ENCODE results near the gene PGRMC2. TPM values are rescaled to one million over a fixed set of nuclear protein-coding genes. Genes with fewer than 3 reads are reported as not detected.

The PGRMC2 gene
- total and polyA plus RNA-seq, 2 of the 8 experiments (the other 6 are each of a cell fraction or from before 2014, with no cell fraction given) = 9.5 to 85.3 TPM

GRCh38 chr4:128277856-128278255 is 9.8 kb downstream of the PGRMC2 start (continued):
- TF ChIP-seq, protein P1, sequence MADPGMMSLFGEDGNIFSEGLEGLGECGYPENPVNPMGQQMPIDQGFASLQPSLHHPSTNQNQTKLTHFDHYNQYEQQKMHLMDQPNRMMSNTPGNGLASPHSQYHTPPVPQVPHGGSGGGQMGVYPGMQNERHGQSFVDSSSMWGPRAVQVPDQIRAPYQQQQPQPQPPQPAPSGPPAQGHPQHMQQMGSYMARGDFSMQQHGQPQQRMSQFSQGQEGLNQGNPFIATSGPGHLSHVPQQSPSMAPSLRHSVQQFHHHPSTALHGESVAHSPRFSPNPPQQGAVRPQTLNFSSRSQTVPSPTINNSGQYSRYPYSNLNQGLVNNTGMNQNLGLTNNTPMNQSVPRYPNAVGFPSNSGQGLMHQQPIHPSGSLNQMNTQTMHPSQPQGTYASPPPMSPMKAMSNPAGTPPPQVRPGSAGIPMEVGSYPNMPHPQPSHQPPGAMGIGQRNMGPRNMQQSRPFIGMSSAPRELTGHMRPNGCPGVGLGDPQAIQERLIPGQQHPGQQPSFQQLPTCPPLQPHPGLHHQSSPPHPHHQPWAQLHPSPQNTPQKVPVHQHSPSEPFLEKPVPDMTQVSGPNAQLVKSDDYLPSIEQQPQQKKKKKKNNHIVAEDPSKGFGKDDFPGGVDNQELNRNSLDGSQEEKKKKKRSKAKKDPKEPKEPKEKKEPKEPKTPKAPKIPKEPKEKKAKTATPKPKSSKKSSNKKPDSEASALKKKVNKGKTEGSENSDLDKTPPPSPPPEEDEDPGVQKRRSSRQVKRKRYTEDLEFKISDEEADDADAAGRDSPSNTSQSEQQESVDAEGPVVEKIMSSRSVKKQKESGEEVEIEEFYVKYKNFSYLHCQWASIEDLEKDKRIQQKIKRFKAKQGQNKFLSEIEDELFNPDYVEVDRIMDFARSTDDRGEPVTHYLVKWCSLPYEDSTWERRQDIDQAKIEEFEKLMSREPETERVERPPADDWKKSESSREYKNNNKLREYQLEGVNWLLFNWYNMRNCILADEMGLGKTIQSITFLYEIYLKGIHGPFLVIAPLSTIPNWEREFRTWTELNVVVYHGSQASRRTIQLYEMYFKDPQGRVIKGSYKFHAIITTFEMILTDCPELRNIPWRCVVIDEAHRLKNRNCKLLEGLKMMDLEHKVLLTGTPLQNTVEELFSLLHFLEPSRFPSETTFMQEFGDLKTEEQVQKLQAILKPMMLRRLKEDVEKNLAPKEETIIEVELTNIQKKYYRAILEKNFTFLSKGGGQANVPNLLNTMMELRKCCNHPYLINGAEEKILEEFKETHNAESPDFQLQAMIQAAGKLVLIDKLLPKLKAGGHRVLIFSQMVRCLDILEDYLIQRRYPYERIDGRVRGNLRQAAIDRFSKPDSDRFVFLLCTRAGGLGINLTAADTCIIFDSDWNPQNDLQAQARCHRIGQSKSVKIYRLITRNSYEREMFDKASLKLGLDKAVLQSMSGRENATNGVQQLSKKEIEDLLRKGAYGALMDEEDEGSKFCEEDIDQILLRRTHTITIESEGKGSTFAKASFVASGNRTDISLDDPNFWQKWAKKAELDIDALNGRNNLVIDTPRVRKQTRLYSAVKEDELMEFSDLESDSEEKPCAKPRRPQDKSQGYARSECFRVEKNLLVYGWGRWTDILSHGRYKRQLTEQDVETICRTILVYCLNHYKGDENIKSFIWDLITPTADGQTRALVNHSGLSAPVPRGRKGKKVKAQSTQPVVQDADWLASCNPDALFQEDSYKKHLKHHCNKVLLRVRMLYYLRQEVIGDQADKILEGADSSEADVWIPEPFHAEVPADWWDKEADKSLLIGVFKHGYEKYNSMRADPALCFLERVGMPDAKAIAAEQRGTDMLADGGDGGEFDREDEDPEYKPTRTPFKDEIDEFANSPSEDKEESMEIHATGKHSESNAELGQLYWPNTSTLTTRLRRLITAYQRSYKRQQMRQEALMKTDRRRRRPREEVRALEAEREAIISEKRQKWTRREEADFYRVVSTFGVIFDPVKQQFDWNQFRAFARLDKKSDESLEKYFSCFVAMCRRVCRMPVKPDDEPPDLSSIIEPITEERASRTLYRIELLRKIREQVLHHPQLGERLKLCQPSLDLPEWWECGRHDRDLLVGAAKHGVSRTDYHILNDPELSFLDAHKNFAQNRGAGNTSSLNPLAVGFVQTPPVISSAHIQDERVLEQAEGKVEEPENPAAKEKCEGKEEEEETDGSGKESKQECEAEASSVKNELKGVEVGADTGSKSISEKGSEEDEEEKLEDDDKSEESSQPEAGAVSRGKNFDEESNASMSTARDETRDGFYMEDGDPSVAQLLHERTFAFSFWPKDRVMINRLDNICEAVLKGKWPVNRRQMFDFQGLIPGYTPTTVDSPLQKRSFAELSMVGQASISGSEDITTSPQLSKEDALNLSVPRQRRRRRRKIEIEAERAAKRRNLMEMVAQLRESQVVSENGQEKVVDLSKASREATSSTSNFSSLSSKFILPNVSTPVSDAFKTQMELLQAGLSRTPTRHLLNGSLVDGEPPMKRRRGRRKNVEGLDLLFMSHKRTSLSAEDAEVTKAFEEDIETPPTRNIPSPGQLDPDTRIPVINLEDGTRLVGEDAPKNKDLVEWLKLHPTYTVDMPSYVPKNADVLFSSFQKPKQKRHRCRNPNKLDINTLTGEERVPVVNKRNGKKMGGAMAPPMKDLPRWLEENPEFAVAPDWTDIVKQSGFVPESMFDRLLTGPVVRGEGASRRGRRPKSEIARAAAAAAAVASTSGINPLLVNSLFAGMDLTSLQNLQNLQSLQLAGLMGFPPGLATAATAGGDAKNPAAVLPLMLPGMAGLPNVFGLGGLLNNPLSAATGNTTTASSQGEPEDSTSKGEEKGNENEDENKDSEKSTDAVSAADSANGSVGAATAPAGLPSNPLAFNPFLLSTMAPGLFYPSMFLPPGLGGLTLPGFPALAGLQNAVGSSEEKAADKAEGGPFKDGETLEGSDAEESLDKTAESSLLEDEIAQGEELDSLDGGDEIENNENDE (IDR thresholded peaks at IDR 0.05; ENCODE audit: insufficient replicate concordance, low read length) = no peak
- TF ChIP-seq GTF2F1 (IDR thresholded peaks at IDR 0.05; ENCODE audit: borderline replicate concordance, low read depth, low read length) (no peak), EZH2 (IDR thresholded peaks at IDR 0.05; ENCODE audit: low read depth, low read length, severe bottlenecking) (no peak), KDM4A (IDR thresholded peaks at IDR 0.05; ENCODE audit: low read depth, low read length, severe bottlenecking) (no peak)
